BLaER1 (cell line): ENCODE data around the gene PITHD1.

Experiments
- H3K27ac ChIP-seq: shearing (Covaris generic); formaldehyde crosslinking; 2 replicates; pipeline ENCODE4 v1.8.1; 2022
- H3K27me3 ChIP-seq: shearing (Covaris generic); formaldehyde crosslinking; 2 replicates; pipeline ENCODE4 v1.8.1; 2022
- H3K36me3 ChIP-seq: shearing (Covaris generic); formaldehyde crosslinking; 2 replicates; pipeline ENCODE4 v1.8.1; 2022
- H3K4me1 ChIP-seq: shearing (Covaris generic); formaldehyde crosslinking; 2 replicates; pipeline ENCODE4 v1.8.1; 2022
- H3K4me2 ChIP-seq: shearing (Covaris generic); formaldehyde crosslinking; 2 replicates; pipeline ENCODE4 v1.8.1; 2022
- H3K4me3 ChIP-seq: shearing (Covaris generic); formaldehyde crosslinking; 2 replicates; pipeline ENCODE4 v1.8.1; 2022
- H3K9ac ChIP-seq: shearing (Covaris generic); formaldehyde crosslinking; 2 replicates; pipeline ENCODE4 v1.8.1; 2022
- H3K9me3 ChIP-seq: shearing (Covaris generic); formaldehyde crosslinking; 2 replicates; pipeline ENCODE4 v1.8.1; 2022
- H4K20me1 ChIP-seq: shearing (Covaris generic); formaldehyde crosslinking; 2 replicates; pipeline ENCODE4 v1.8.1; 2022
- Cebpa-rat ChIP-seq: shearing (Covaris generic); IDR thresholded peaks from 2 replicates; pipeline ENCODE4 v1.8.1; 2022

The PITHD1 gene

GRCh38 chr1:23748016-23748415 lies 30.2 kb upstream of the PITHD1 start:
- no peak overlapping the region for H3K4me3 ChIP-seq
- peaks cover 90% of the 10 kb centered on the region for H4K20me1 ChIP-seq

DNA sequence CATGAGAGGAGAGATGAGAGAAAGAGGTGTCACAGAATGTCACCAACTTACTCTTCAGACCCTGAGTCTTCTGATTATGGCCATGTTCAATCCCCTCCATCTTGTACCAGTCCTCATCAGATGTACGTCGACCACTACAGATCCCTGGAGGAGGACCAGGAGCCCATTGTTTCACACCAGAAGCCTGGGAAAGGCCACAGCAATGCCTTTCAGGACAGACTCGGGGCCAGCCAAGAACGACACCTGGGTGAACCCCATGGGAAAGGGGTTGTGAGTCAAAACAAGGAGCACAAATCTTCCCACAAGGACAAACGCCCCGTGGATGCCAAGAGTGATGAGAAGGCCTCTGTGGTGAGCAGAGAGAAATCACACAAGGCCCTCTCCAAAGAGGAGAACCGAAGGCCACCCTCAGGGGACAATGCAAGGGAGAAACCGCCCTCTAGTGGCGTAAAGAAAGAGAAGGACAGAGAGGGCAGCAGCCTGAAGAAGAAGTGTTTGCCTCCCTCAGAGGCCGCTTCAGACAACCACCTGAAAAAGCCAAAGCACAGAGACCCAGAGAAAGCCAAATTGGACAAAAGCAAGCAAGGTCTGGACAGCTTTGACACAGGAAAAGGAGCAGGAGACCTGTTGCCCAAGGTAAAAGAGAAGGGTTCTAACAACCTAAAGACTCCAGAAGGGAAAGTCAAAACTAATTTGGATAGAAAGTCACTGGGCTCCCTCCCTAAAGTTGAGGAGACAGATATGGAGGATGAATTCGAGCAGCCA lies 27.0 kb upstream of the PITHD1 start:
- peaks cover 98% of the 10 kb centered on the region for H3K36me3 ChIP-seq
- peaks cover 85% of the 10 kb centered on the region for H4K20me1 ChIP-seq
- H3K4me1 ChIP-seq, result peaks cover 17% of the 10 kb centered on the region
- H3K27me3 ChIP-seq, result no peaks in the 10 kb centered on the region
- H3K4me3 ChIP-seq, result no peak overlapping the region
- H3K9ac ChIP-seq, result no peak overlapping the region
- H3K9me3 ChIP-seq, result no peaks in the 10 kb centered on the region
- no peak overlapping the region for H3K27ac ChIP-seq
- H3K4me2 ChIP-seq, result no peak overlapping the region
- TF ChIP-seq Cebpa-rat, result no peak

More at GRCh38 chr1:23748016-23748415, 30.2 kb upstream of the PITHD1 start:
- H3K4me2 ChIP-seq, result no peak overlapping the region
- H3K27ac ChIP-seq, result no peak overlapping the region
- TF ChIP-seq Cebpa-rat, result no peak
- H3K9me3 ChIP-seq, result no peaks in the 10 kb centered on the region
- H3K9ac ChIP-seq, result peak overlapping the region; percentile 16; the same call in 1 of the 2 replicates
- no peaks in the 10 kb centered on the region for H3K27me3 ChIP-seq
- peaks cover 36% of the 10 kb centered on the region for H3K4me1 ChIP-seq
- peaks cover 71% of the 10 kb centered on the region for H3K36me3 ChIP-seq

DNA sequence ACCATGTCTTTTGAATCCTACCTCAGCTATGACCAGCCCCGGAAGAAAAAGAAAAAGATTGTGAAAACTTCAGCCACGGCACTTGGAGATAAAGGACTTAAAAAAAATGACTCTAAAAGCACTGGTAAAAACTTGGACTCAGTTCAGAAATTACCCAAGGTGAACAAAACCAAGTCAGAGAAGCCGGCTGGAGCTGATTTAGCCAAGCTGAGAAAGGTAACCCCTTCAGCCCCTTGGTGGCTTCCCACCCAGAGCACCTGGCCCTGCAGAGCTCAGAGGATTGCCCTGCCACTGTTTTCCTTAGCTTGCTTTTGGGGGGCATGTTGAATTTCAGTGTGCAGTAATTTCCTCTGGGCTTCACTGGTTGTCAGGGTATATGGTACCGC lies 26.4 kb upstream of the PITHD1 start:
- no peak overlapping the region for H3K4me2 ChIP-seq
- H3K4me3 ChIP-seq, result no peak overlapping the region
- H3K27ac ChIP-seq, result no peak overlapping the region
- peaks cover 85% of the 10 kb centered on the region for H4K20me1 ChIP-seq
- H3K9me3 ChIP-seq, result no peaks in the 10 kb centered on the region
- peaks cover 99% of the 10 kb centered on the region for H3K36me3 ChIP-seq
- H3K4me1 ChIP-seq, result peaks cover 17% of the 10 kb centered on the region
- H3K9ac ChIP-seq, result no peak overlapping the region
- no peak for TF ChIP-seq Cebpa-rat
- H3K27me3 ChIP-seq, result no peaks in the 10 kb centered on the region

DNA sequence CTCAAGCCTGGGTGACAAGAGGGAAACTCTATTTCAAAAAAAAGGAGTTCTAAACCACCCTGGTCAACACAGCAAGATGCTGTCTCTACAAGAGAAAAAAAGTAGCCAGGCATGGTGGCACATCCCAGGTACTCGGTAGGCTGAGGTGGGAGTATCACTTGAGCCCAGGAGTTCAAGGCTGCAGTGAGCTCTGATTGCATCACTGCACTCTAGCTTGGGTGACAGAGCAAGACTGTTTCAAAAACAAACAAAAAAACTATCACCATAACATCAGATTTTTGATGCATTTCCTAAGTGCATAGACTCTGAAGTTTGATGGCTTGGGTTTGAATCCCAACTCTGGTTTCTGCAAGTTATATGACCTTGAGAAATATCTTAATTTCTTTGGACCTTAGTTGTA lies 25.3 kb upstream of the PITHD1 start:
- peaks cover 99% of the 10 kb centered on the region for H3K36me3 ChIP-seq
- no peak overlapping the region for H3K4me3 ChIP-seq
- peaks cover 8% of the 10 kb centered on the region for H3K4me1 ChIP-seq
- no peaks in the 10 kb centered on the region for H3K27me3 ChIP-seq
- TF ChIP-seq Cebpa-rat, result no peak
- peaks cover 85% of the 10 kb centered on the region for H4K20me1 ChIP-seq
- H3K4me2 ChIP-seq, result no peak overlapping the region
- H3K27ac ChIP-seq, result no peak overlapping the region
- no peak overlapping the region for H3K9ac ChIP-seq
- no peaks in the 10 kb centered on the region for H3K9me3 ChIP-seq

DNA sequence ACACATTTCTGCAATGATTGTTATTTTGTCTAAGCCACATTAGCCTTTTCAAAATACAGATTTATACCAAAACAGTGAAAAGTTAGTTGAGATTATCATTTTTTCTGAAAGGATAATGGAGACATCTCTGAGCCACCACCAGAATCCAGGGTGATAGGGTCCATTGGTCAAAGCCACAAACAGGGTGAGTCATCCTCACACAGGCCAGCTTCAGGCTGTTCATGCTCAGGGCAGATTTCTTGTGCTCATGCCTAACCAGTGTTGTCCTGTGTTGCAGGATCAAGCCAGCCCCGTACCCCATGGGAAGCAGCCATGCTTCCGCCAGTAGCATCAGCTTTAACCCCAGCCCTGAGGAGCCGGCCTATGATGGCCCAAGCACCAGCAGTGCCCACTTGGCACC lies 21.5 kb upstream of the PITHD1 start:
- Histone ChIP-seq H4K20me1 (peaks cover 88% of the 10 kb centered on the region), H3K27me3 (no peaks in the 10 kb centered on the region), H3K9me3 (no peaks in the 10 kb centered on the region), H3K9ac (no peak overlapping the region), H3K4me1 (no peaks in the 10 kb centered on the region), H3K4me3 (no peak overlapping the region), H3K27ac (no peak overlapping the region), H3K4me2 (no peak overlapping the region), H3K36me3 (peaks cover 100% of the 10 kb centered on the region)
- TF ChIP-seq Cebpa-rat, result no peak

- Histone ChIP-seq H3K9ac (no peak overlapping the region), H3K4me1 (peaks cover 7% of the 10 kb centered on the region), H3K9me3 (no peaks in the 10 kb centered on the region), H4K20me1 (peaks cover 88% of the 10 kb centered on the region), H3K36me3 (peaks cover 100% of the 10 kb centered on the region), H3K4me2 (no peak overlapping the region), H3K27me3 (no peaks in the 10 kb centered on the region), H3K4me3 (no peak overlapping the region), H3K27ac (no peak overlapping the region)
- no peak for TF ChIP-seq Cebpa-rat
These were observed 20.4 kb upstream of the PITHD1 start for GRCh38 chr1:23757812-23758211.

DNA sequence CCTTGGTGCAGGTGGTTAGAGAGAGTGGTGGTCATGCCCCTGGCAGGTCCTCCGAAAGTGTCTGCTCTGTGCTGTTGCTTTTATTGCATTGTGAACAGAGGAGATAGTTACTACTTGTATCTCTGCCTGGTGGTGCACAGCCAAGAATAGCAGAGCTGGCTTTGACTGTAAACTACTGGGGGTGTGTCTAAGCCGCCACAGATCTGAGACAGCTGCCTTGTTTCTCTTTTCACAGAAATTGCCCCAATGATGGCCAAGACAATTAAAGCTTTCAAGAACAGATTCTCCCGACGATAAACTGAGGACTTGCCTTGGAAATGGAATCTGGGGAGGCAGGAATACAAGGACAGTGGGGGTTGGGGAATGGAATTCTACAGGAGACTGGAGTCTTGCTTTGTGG lies 18.9 kb upstream of the PITHD1 start:
- H4K20me1 ChIP-seq, result peaks cover 87% of the 10 kb centered on the region
- peaks cover 21% of the 10 kb centered on the region for H3K4me1 ChIP-seq
- H3K9me3 ChIP-seq, result no peaks in the 10 kb centered on the region
- H3K9ac ChIP-seq, result no peak overlapping the region
- H3K36me3 ChIP-seq, result peaks cover 99% of the 10 kb centered on the region
- no peak for TF ChIP-seq Cebpa-rat
- no peak overlapping the region for H3K4me2 ChIP-seq
- H3K27me3 ChIP-seq, result no peaks in the 10 kb centered on the region
- H3K27ac ChIP-seq, result no peak overlapping the region
- no peak overlapping the region for H3K4me3 ChIP-seq

- Histone ChIP-seq H3K36me3 (peaks cover 89% of the 10 kb centered on the region), H4K20me1 (peaks cover 59% of the 10 kb centered on the region), H3K4me3 (no peak overlapping the region), H3K9me3 (no peaks in the 10 kb centered on the region), H3K4me1 (peaks cover 22% of the 10 kb centered on the region), H3K9ac (no peak overlapping the region), H3K27ac (no peak overlapping the region), H3K4me2 (no peak overlapping the region), H3K27me3 (no peaks in the 10 kb centered on the region)
- no peak for TF ChIP-seq Cebpa-rat
These were observed 15.1 kb upstream of the PITHD1 start for GRCh38 chr1:23763041-23763577.

DNA sequence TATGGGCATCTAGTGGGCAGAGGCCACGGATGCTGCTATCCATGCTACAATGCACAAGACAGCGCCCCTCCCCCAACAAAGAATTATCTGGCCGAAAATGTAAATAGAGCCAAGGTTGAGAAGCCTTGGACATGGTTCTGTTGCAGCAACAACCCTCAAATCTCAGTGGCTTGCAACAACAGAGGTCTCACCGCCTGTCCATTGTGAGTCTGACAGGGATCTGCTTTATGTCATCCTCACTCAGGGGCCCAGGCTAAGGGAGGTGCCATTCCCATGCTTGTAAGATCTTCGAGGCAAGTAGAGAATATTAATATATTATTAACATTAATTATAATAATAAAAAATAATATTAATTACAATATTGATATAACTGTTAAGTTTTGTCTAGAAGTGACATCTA lies 9.5 kb upstream of the PITHD1 start:
- no peak overlapping the region for H3K4me2 ChIP-seq
- no peak overlapping the region for H3K4me3 ChIP-seq
- H4K20me1 ChIP-seq, result peaks cover 4% of the 10 kb centered on the region; the same call in 1 of the 2 replicates
- H3K36me3 ChIP-seq, result peaks cover 60% of the 10 kb centered on the region
- no peak overlapping the region for H3K9ac ChIP-seq
- peaks cover 21% of the 10 kb centered on the region for H3K4me1 ChIP-seq
- H3K27me3 ChIP-seq, result no peaks in the 10 kb centered on the region
- TF ChIP-seq Cebpa-rat, result no peak
- H3K27ac ChIP-seq, result no peak overlapping the region
- no peaks in the 10 kb centered on the region for H3K9me3 ChIP-seq

DNA sequence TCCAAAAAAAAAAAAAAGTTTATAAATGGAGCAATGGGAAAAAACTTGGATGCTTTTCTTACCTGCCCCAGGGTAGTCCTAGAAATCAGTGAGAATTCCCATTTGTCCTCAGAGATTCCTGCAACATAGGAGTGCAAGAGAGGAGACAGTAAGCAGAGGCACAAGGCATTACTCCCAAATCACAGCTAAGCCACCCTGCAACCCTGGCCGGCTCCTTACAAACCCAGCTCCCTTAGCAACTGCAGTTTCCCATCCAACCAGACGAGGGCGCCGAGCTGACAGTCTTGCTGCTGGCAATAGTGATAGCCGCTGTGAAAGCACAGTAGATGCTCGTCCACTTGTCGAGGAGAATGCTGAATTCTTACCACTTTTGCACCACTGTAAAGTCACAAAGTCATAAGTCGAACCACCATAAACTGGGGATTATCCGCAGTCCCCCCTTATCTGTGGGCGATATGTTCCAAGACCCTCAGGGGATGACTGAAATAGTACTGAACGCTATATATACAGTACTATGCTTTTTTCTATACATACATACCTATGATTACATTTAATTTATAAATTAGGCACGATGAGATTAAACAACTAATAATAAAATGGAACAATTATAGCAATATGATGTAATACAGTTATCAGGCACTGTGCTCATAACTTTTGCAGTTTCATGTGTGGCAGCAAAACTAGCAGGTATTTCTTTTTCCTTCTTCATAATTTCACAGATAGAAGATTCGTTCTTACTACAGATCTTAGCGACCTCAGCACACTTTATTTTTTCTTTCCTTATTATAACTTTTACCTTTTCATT lies 6.0 kb upstream of the PITHD1 start:
- no peak for TF ChIP-seq Cebpa-rat
- no peak overlapping the region for H3K4me3 ChIP-seq
- no peaks in the 10 kb centered on the region for H3K27me3 ChIP-seq
- no peaks in the 10 kb centered on the region for H3K9me3 ChIP-seq
- peaks cover 29% of the 10 kb centered on the region for H3K4me1 ChIP-seq
- peaks cover 36% of the 10 kb centered on the region for H3K36me3 ChIP-seq
- H3K27ac ChIP-seq, result no peak overlapping the region
- H3K4me2 ChIP-seq, result peak overlapping the region; percentile 29; the same call in 1 of the 2 replicates
- no peaks in the 10 kb centered on the region for H4K20me1 ChIP-seq
- no peak overlapping the region for H3K9ac ChIP-seq
